Activated naive CD8-positive, alpha-beta T cell treated with anti-CD3 and anti-CD28 coated beads, Interleukin-2, amount 10 ng/mL, durations not matched to agents 7 days and 5 days (primary cell): ENCODE results near the gene SOX1. TPM values are rescaled to one million over a fixed set of nuclear protein-coding genes. Genes with fewer than 3 reads are reported as not detected.

ENCODE experiments used
- ATAC-seq: fragments of 150-1000 bp; cut with Tn5 transposase; one replicate; pipeline ENCODE4 v1.10.0; 2021; ENCODE audit warnings: low read depth, moderate library complexity
- POLR2A ChIA-PET: fragments of 350-600 bp; sonication (Branson Sonifier 250); formaldehyde crosslinking; loops from one replicate; lab custom pipeline; 2021; ENCODE audit warnings: antibody characterized with exemption; lab: Charles Lee
- DNase-seq: peaks from one replicate; pipeline ENCODE4 v3.0.0; 2021
- H3K27ac Mint-ChIP-seq: one replicate; pipeline ENCODE4 v1.8.0; 2022; ENCODE audit warnings: mild to moderate bottlenecking, mixed read lengths
- H3K27me3 Mint-ChIP-seq: one replicate; pipeline ENCODE4 v1.8.0; 2022; ENCODE audit warnings: mild to moderate bottlenecking, moderate library complexity, mixed read lengths
- H3K36me3 Mint-ChIP-seq: one replicate; pipeline ENCODE4 v1.8.0; 2021; ENCODE audit warnings: mild to moderate bottlenecking, mixed read lengths
- H3K4me1 Mint-ChIP-seq: one replicate; pipeline ENCODE4 v1.8.0; 2021; ENCODE audit warnings: mixed read lengths
- H3K4me3 Mint-ChIP-seq: one replicate; pipeline ENCODE4 v1.8.0; 2022; ENCODE audit warnings: mild to moderate bottlenecking, moderate library complexity, mixed read lengths
- H3K9me3 Mint-ChIP-seq: one replicate; pipeline ENCODE4 v1.8.0; 2021; ENCODE audit warnings: mixed read lengths
- total RNA-seq, 2 experiments: library from RNA; stranded (reverse); gene quantifications; one replicate each; pipeline ENCODE4 v1.2.3, GENCODE V29; 2021

The SOX1 gene
- total RNA-seq, 2 experiments from 2014 or later = not detected

GRCh38 chr13:112062072-112062567, 4.8 kb upstream of the SOX1 start:
- H3K4me1 Mint-ChIP-seq = peaks cover 3% of the 10 kb centered on the region
- H3K27ac Mint-ChIP-seq = no peak overlapping the region
- no peak overlapping the region for H3K4me3 Mint-ChIP-seq
- H3K9me3 Mint-ChIP-seq = peaks cover 5% of the 10 kb centered on the region
- DNase-seq (no peak), ATAC-seq (no peak)
- peaks cover 1% of the 10 kb centered on the region for H3K36me3 Mint-ChIP-seq
- peaks cover 78% of the 10 kb centered on the region for H3K27me3 Mint-ChIP-seq
- POLR2A ChIA-PET = no interaction called here

GRCh38 chr13:112062571-112063570, 4.1 kb upstream of the SOX1 start:
- H3K4me1 Mint-ChIP-seq = peaks cover 3% of the 10 kb centered on the region
- peak overlapping the region; percentile 77 for H3K27ac Mint-ChIP-seq
- H3K27me3 Mint-ChIP-seq = peaks cover 71% of the 10 kb centered on the region
- no peak for DNase-seq
- no peak for ATAC-seq
- peaks cover 5% of the 10 kb centered on the region for H3K9me3 Mint-ChIP-seq
- POLR2A ChIA-PET = no interaction called here
- H3K4me3 Mint-ChIP-seq = no peak overlapping the region
- peaks cover 1% of the 10 kb centered on the region for H3K36me3 Mint-ChIP-seq

- POLR2A ChIA-PET = no interaction called here
- H3K27me3 Mint-ChIP-seq = peaks cover 63% of the 10 kb centered on the region
- no peak for ATAC-seq
- no peak for DNase-seq
- peaks cover 5% of the 10 kb centered on the region for H3K9me3 Mint-ChIP-seq
- H3K4me3 Mint-ChIP-seq = no peak overlapping the region
- peaks cover 3% of the 10 kb centered on the region for H3K4me1 Mint-ChIP-seq
- peaks cover 1% of the 10 kb centered on the region for H3K36me3 Mint-ChIP-seq
- H3K27ac Mint-ChIP-seq = no peak overlapping the region
Observed at GRCh38 chr13:112063807-112064206, 3.1 kb upstream of the SOX1 start.

GRCh38 chr13:112064222-112064621, 2.7 kb upstream of the SOX1 start:
- H3K36me3 Mint-ChIP-seq = peaks cover 2% of the 10 kb centered on the region
- H3K4me1 Mint-ChIP-seq = peaks cover 3% of the 10 kb centered on the region
- DNase-seq = no peak
- ATAC-seq = no peak
- POLR2A ChIA-PET = no interaction called here
- H3K27ac Mint-ChIP-seq = no peak overlapping the region
- peaks cover 6% of the 10 kb centered on the region for H3K9me3 Mint-ChIP-seq
- H3K27me3 Mint-ChIP-seq = peaks cover 63% of the 10 kb centered on the region
- H3K4me3 Mint-ChIP-seq = no peak overlapping the region

- POLR2A ChIA-PET = no interaction called here
- DNase-seq (no peak), ATAC-seq (no peak)
- Mint-ChIP-seq H3K4me1 (peaks cover 3% of the 10 kb centered on the region), H3K9me3 (peaks cover 8% of the 10 kb centered on the region), H3K27ac (peak overlapping the region; percentile 74), H3K4me3 (no peak overlapping the region), H3K27me3 (peaks cover 61% of the 10 kb centered on the region), H3K36me3 (peaks cover 3% of the 10 kb centered on the region)
Observed at GRCh38 chr13:112065521-112065866, 1.5 kb upstream of the SOX1 start.

GRCh38 chr13:112065867-112066623, 904 bp upstream of the SOX1 start:
- H3K27me3 Mint-ChIP-seq = peaks cover 63% of the 10 kb centered on the region
- H3K36me3 Mint-ChIP-seq = peaks cover 3% of the 10 kb centered on the region
- H3K9me3 Mint-ChIP-seq = peaks cover 8% of the 10 kb centered on the region
- H3K4me1 Mint-ChIP-seq = peaks cover 3% of the 10 kb centered on the region
- no peak for ATAC-seq
- no peak overlapping the region for H3K4me3 Mint-ChIP-seq
- POLR2A ChIA-PET = no interaction called here
- peak overlapping the region; percentile 74 for H3K27ac Mint-ChIP-seq
- DNase-seq = no peak

- DNase-seq = peak; percentile 38
- Mint-ChIP-seq H3K4me3 (no peak overlapping the region), H3K9me3 (peaks cover 9% of the 10 kb centered on the region), H3K27me3 (peaks cover 66% of the 10 kb centered on the region), H3K27ac (no peak overlapping the region), H3K4me1 (peaks cover 3% of the 10 kb centered on the region), H3K36me3 (peaks cover 3% of the 10 kb centered on the region)
- POLR2A ChIA-PET = no interaction called here
- ATAC-seq = peak; percentile 30
Observed at GRCh38 chr13:112066624-112067004, 335 bp upstream of the SOX1 start.

GRCh38 chr13:112067871-112068539, 1.1 kb downstream of the SOX1 start:
- peaks cover 61% of the 10 kb centered on the region for H3K27me3 Mint-ChIP-seq
- no peak overlapping the region for H3K27ac Mint-ChIP-seq
- DNase-seq = no peak
- POLR2A ChIA-PET = no interaction called here
- H3K9me3 Mint-ChIP-seq = peaks cover 10% of the 10 kb centered on the region
- no peak for ATAC-seq
- peaks cover 1% of the 10 kb centered on the region for H3K4me1 Mint-ChIP-seq
- no peak overlapping the region for H3K4me3 Mint-ChIP-seq
- peaks cover 6% of the 10 kb centered on the region for H3K36me3 Mint-ChIP-seq

GRCh38 chr13:112068540-112069060, 1.7 kb downstream of the SOX1 start:
- POLR2A ChIA-PET = no interaction called here
- Mint-ChIP-seq H3K4me1 (peaks cover 1% of the 10 kb centered on the region), H3K27ac (peak overlapping the region; percentile 63), H3K36me3 (peaks cover 5% of the 10 kb centered on the region), H3K4me3 (peak overlapping the region; percentile 19), H3K9me3 (peaks cover 7% of the 10 kb centered on the region), H3K27me3 (peaks cover 56% of the 10 kb centered on the region)
- DNase-seq = no peak
- ATAC-seq = no peak

GRCh38 chr13:112069061-112069844, 2.3 kb downstream of the SOX1 start:
- POLR2A ChIA-PET = no interaction called here
- peaks cover 5% of the 10 kb centered on the region for H3K36me3 Mint-ChIP-seq
- peaks cover 56% of the 10 kb centered on the region for H3K27me3 Mint-ChIP-seq
- peak; percentile 33 for DNase-seq
- H3K27ac Mint-ChIP-seq = peak overlapping the region; percentile 69
- peaks cover 1% of the 10 kb centered on the region for H3K4me1 Mint-ChIP-seq
- H3K4me3 Mint-ChIP-seq = peak overlapping the region; percentile 19
- ATAC-seq = no peak
- H3K9me3 Mint-ChIP-seq = peaks cover 7% of the 10 kb centered on the region

GRCh38 chr13:112069845-112070251, 2.9 kb downstream of the SOX1 start:
- Mint-ChIP-seq H3K27ac (peak overlapping the region; percentile 69), H3K36me3 (peaks cover 5% of the 10 kb centered on the region), H3K9me3 (peaks cover 7% of the 10 kb centered on the region), H3K4me3 (no peak overlapping the region), H3K27me3 (peaks cover 57% of the 10 kb centered on the region), H3K4me1 (peaks cover 1% of the 10 kb centered on the region)
- POLR2A ChIA-PET = no interaction called here
- no peak for ATAC-seq
- DNase-seq = no peak

GRCh38 chr13:112071102-112071722, 4.3 kb downstream of the SOX1 start:
- Mint-ChIP-seq H3K9me3 (peaks cover 7% of the 10 kb centered on the region), H3K27me3 (peaks cover 58% of the 10 kb centered on the region), H3K4me3 (no peak overlapping the region), H3K36me3 (peaks cover 5% of the 10 kb centered on the region), H3K4me1 (no peaks in the 10 kb centered on the region), H3K27ac (peak overlapping the region; percentile 59)
- ATAC-seq (no peak), DNase-seq (no peak)
- POLR2A ChIA-PET = no interaction called here
